Measurements from ENCODE around the gene WDR88.
"Not testable (repeated sequence)": the region's sequence is repeated elsewhere in the genome, so short reads cannot be mapped to it uniquely, and the experiment has no call there.

The WDR88 gene

DNA sequence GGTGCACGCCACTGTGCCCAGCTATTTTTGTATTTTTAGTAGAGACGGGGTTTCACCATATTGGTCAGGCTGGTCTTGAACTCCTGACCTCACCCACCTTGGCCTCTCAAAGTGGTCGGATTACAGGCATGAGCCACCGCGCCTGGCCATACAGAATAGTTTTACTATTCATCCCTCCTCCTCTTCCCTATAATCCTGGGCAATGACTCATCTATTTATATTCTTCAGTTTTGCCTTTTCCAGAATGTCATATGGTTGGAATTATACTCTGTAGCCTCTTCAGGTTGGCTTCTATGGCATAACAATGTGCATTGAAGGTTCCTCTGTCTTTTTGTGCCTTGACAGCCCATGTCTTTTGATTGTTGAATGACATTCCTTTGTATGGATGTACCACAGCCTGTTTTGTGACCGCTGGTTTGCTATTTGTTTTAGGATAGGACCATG, 40.0 kb downstream of the WDR88 start:
- no peak for DNase-seq

DNA sequence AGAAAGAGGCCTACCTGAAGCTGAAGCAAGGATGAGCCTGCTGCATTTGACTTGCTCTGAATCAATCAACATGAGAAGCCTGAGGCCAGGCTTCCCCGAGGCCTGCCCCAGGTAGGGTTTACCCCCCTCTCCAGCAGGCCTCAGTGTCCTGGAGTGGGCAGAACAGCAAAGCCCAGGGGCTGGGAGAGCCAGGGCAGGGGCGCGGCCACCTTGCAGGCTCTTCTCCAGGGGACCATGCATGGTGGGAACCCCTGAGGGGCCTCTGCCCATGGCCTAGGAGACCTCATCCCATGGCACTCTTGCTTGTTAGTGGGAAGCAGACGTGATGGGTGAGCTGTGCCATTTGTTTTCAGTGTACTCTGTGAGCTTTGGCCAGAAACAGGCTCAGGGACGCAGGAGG, 42.3 kb downstream of the WDR88 start:
- DNase-seq, result no peak

DNA sequence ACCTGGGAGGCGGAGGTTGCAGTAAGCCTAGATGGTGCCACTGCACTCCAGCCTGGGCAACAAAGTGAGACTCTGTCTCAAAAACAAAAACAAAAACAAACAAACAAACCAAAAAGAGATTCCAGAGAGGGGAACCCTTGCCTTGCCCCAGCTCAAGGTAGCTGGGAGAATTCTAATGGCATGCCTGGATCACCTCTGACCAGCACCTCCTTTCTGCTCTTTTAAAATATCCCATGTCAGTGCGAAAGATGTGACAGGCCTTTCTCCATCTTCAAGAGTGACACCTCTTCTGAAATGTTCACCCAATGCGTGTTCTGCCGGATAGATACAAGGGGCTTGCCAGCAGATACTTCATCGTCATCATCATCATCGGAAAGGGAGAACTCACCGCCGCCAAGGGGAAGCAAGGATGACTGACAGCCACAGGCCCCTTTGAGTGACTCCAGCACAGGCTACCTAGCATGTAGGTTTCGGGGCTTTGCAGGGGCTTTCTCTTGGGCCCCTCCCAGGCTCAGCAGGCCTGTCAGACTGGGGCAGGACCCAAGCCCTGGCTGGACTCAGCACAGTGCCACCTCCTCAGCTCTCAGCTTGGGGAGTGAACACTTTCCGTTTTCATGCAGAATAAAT, 43.4 kb downstream of the WDR88 start:
- DNase-seq, result no peak

DNA sequence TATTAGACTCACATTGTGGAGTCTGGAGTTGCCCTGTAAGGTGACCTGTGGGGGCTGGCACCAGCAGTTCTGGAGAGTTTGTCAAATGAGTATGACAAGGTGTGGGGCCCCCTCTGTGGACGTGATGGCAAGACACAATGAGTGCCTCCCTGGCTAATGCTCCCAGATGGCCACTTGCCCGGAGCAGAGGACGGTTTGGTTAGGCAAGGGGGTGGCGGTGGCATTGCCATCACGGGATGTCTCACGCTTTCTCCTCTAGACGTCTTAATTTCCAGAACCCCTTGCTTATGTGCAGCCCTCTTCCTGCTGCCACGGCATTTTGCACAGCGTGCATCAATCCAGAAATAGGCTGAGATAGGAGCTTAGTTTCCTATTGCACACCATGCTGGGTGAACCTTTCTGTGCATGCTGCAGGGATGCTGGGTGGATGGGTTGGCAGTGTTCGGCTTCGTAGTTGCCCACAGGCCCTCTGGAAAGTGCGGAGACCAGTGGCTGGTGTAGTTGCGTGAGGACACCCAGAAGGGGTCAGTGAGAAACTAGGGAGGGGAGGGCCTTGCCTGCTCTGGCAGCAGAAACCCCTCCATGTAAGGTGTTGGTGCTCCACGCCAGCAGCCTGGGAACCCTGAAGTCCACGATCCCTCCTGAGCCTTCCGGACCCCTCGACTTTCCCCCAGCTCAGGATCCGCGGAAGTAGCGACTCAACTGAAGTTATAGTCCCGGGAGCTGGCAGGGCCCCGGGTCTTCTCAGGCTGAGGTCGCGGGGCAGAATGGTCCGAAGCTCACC, 44.2 kb downstream of the WDR88 start:
- peak; percentile 40 for DNase-seq

DNA sequence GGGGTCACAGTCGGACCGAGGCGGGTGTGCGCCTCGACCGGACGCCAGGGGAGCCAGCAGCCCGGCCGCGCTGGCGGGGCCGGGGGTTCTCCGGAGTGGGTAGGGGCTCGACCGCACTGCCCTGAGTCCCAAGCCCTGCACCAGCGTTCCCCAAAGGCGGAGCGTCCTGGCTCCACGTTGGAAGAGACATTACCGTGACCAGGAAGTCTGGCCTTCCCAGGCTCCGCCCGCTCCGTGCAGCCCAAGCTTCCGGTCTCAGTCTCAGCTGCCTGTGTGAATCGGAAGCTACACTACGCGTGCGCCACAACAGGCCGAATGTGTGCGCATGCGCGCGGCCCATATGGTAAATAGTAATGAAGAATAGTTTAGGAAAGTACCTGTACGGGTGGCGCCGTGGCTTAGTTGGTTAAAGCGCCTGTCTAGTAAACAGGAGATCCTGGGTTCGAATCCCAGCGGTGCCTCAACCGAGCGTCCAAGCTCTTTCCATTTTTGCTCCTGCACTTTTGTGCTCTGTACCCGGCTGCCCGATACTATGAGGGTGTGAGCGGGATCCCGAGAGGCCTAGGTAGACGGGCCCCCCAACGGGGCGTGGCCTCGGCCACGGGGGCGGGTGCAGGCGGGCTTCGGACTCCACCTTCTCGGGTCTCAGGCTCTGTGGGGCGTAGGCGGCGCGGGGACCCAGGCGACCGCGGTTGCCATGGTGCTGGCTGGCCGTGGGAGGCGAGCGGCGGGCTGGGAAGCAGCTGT, 44.9 kb downstream of the WDR88 start:
- DNase-seq, result peak; percentile 95

DNA sequence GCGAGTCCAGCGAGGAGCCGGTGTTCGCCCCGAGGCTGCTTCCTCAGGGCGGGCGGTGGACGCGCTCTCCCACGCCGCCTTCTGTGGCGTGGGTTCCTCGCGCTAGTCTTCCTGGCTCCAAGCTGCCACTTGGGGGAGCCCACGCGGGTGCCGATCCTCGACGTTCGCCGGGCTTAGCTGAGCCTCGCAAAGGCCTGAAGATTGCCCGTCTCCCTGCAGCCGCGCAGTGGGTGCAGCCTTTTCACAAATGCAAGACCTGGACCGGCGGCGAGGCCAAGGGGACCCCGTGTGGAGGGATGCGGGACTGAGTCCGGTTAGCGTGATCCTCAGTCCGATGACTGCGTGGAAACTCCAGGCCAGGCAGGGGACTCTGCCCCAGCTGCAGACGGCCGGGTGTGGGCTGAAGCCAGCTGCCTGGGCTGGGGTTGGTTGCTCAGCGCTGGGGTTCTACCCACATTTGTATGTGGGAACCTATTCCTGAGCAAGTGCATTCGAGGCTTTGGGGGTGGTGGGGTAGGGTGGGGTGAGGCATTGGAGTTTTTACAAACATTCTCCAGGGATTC, 45.6 kb downstream of the WDR88 start:
- DNase-seq, result peak; percentile 86

DNA sequence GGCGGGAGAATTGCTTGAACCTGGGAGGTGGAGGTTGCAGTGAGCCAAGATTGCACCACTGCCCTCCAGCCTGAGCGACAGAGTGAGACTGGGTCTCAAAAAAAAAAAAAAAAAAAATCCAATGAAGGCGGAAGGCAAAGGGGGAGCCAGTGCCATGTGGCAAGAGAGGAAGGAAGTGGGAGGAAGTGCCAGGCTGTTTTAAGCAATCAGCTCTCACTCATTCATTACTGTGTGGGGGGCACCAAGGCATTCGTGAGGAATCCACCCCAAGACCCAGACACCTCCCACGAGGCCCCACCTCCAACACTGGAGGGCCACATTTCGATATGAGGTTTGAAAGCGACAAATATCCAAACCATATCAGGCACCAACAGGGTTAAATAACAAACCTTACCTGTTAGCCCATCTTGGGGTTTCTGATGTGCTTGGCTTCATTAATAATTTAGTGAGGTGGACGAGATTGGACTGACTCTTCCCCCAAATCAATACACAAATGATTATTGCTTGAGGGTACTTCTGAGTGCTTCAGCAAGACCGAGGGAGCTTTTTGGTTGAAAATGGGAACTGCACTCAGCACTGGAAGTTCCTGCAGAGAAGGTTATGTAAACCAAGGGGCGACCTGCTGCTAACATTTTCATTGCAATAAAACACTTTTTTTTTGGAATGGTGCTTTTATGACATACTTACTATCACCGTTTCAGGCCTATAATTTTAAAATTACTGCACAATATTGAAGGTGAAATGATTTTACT, 54.7 kb downstream of the WDR88 start:
- no peak for DNase-seq

DNA sequence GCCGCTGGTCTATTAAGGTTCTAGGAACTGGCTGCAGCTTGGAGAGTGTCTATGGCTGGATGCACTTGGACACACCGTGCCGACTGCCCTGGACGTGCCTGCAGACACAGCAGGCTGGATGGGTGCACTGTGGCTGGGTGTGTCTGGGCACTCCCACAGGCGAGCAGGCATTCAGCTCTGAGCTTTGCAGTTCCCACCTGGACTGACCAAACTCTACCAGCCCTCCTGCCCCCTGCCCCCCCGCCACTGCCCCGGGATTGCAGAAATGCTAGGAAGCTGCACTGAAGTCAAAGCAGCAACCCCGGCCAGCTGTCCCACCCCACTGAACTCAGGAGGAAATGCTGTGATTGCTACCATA, 55.2 kb downstream of the WDR88 start:
- DNase-seq, result no peak

DNA sequence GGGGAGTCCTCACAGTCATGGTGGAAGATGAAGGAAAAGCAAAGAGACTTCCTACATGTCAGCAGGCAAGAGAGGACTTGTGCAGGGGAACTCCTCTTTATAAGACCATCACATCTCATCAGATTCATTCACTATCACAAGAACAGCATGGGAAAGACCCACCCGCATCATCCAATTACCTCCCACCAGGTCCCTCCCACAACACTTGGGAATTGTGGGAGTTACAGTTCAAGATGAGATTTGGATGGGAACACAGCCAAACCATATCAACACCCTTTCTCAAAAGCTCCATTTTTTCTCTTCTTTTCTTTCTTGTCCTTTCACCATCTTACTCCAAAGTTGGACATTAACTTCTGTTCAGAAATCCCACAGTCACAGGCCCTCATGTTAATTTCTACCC, 57.5 kb downstream of the WDR88 start:
- no peak for DNase-seq

DNA sequence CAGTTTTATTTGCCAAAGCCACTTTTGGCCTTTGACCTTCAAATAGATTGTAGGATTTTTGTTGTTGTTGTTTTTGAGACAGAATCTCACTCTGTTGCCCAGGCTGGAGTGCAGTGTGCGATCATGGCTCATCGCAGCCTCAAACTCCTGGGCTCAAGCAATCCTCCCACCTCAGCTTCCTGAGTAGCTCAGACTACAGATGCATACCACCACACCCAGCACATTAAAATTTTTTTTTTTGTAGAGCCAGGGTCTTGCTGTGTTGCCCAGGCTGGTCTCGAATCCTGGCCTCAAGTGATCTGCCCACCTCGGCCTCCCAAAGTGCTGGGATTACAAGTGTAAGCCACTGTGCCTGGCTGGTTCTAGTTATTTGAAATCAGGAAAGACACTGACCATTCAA, 59.2 kb downstream of the WDR88 start:
- not testable (repeated sequence) for DNase-seq

DNA sequence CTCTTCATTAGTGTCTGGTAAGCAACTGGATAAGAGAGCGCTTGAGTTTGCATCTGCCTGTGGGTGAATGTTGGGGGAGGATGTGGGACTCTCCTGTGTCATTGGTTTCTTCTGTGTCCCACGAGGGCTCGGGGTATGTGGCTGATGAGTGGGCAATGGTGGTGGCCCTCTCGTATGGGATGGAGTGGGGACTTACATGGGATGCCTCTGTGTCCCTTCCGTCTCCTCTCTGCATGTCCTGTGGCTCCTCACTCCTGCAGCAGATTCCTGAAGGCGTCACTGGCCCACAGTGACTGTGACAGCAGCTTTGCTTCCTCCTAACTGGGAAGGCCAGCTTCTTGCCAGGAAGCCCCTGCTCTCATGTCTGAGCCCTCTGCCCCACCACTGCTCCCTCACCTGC, 59.6 kb downstream of the WDR88 start:
- DNase-seq, result no peak

DNA sequence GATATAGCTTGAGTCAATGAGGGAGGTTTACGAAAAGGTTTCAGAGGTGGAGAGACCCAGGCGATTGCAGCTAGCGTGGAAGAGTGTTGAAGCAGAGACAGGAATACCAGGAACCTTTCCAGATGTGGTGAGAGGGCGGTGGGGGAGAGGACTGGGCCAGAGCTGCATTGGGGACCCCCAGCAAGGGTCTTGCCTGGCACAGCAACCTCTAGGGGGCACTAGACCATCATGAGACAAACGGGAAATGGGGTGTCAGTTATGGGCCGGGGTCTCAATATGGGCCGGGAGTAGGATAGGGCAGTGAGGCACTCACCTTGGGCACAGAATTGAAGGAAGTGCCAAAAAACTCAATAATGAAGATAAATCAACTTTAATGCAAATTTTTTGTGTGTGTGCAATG, 60.1 kb downstream of the WDR88 start:
- DNase-seq, result no peak

DNA sequence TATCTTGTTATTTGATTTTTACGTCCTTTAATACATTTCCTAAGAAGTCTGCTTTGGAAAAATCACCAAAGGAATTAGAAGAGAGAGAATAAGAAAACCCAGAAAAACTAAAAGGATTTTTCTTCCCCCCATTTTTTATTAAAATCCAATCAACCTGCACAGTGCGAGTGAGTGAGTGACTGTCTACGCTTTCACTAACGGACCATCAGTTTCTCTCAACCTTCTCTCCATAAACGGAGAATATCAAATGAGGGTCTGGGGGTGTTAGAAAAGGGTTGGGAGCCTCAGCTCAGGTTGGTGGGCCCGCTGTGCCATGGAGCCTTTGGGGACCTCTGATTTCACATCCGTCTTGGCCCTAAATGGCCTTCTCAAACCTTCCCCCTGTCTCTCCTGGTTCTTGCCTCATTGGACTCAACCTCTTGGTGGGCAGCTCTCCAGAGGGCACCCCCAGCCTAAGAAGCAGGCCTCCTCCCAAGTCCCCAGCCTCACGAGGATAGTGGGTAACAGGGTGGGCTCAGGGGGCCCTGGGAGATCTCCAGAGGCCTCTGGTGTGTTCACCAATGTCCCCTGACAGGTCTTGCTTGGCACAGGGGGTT, 61.5 kb downstream of the WDR88 start:
- no peak for DNase-seq

DNA sequence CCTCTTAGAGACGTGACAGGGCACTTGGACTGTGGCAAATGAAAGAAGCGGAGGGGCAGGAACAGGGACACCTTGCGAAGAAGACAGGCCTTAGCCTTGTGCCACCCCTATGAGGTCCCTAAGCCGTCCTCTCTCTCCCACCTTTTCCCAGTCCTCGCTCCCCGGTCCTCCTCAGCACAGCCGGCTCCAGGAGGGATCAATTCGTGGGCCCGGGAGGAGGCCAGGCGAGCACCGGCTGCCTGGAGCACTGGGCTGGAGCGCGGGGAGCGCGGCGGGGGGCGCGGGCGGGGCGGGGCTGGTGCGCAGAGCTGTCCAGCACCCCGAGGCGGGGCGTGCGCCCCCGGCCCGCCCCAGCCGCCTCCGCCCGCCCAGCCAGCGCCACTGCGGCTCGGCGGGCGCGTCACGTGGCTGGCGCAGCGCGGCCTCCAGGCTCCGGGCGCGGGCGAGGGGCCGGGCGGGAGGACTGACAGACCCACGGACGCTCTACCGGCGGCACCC, 62.0 kb downstream of the WDR88 start, which contains the start of gene LRP3:
LRP3 (plus strand) TSS at position 466 of the 498 bp plus-strand sequence. CDS start 456 bp downstream, outside the sequence.
- no peak for DNase-seq

DNA sequence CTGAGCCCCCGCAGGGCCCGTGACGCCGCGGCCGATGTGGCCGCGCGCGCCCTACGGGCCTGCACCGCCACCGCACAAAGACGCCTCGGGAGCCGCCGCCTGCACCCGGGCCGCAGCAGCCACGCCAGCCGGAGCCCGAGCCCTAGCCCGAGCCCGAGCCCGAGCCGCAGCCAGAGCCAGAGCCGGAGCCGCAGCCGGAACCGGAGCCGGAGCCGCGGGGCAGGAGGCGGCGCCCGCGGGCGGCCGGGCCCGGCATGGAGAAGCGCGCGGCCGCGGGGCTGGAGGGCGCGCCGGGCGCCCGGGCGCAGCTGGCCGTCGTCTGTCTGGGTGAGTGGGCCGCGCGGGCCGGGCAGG, 62.6 kb downstream of the WDR88 start:
- DNase-seq, result no peak

DNA sequence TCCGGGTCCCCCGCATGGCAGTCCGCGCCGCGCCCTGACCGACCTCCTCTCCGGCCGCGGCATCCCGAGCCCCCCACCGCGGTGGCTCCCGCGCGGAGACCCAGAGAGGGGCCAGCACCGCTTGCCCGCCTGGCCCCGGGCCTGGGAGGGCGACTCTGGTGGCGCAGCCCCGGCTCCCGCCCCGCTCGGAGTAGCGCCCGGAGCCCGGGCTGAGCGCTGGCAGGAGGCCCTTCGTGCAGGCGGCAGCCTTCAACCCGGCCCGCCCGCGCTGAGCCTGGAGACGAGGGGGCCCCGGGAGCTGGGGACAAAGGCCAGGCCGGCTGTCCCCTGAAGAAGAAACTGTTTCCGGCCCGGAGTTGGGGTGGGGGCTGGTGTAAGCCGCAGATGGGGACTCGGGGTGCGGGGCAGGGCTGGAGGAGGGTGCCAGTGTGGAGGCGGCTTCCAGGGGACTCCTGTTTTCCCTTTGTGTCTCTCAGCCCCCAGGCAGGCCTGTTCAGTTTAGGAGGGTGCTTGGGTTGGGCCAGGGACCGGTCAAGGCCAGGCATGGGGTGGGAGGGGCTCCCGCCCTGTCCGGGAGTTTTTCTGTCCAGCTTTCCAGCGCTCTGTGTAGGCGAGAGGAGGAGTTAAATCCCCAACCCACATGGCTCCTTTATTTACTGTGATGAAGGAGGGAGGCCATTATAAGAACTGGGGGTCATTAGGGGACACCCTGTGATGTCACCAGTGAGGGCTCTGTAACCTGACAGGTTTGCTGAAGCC, 63.2 kb downstream of the WDR88 start:
- no peak for DNase-seq

DNA sequence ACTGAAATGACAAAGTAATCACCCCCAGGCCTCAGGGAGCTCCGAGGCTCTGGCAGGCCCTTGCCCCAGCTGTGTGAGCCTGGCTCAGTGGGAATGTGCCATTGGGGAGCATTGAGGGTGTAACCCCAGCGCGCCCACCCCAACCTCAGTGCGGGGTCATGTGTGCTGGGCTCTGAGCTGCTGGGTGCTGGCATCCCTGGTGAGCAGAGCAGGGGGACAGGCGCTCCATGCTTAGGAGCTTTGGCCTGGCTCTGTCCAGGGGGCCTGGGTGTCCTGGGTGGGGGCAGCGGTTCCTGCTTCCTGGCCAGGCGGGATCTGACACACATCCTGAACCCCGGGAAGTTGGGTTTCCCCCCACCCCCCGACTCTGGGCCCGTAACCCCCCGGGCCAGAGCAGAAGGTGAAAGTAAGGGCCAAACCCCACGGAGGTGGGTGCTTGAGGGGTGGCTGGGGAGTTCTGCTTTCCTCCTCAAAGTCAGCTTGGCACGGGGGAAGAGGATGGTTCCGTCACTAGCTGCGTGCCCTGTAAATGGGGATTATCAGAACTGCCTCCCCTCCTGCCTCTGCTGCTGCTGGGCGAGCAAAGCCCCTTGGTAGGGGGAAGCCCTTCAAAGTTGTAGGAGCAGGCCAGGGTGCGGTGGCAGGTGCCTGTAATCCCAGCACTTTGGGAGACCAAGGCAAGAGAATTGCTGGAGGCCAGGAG, 63.9 kb downstream of the WDR88 start:
- no peak for DNase-seq

DNA sequence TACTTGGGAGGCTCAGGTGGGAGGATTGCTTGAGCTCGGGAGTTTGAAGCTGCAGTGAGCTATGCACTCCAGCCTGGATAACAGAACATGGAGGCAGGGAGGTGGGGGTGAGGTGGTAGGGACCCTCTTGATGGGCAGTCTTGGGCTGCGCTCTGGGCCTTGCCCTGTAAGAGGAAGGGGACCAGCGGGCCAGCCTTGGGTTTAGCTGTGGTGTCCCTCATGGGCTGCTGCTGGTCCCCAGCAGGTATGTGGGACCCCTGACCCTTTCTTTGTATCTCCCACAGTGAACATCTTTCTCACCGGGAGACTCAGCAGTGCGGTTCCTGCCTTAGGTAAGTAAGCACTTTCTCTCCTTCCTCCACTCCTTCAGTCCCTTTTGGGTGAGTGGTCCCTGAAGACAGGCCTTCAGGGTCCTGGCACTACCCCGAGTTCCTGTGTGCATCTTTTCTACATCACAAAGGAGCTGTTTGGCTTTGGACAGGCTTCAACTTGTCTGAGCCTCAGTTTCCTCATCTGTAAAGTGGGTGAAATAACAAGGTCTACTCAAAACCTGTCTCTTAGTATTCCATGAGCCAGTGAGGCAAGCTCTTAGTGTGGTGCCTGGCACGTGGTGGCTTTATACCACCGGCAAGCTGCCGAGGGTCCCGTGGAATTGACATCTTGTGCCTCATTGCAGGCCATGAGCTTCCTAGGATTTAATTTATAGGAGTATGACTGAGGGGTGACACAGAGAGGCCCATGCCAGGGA, 64.7 kb downstream of the WDR88 start:
- DNase-seq, result no peak

DNA sequence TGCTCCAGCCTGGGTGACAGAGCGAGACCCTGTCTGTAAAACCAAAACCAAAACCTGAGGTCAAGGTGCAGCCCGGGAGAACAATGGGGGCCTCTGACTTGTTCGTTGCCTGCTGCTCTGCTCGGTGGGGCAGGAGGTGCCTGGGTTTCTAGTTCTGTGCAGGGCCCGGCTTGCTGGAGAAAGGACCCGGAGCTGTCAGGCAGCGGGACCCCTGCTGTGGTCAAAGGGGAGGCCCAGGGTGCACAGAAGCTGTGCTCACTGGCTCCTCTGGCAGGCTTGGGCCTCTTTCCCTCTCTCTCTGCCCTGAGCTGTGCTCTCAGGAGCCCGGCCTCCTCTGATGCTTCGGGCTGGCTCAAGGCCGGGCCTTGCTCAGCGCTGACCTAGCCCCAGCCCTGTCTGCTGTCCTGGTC, 65.7 kb downstream of the WDR88 start:
- DNase-seq, result no peak

DNA sequence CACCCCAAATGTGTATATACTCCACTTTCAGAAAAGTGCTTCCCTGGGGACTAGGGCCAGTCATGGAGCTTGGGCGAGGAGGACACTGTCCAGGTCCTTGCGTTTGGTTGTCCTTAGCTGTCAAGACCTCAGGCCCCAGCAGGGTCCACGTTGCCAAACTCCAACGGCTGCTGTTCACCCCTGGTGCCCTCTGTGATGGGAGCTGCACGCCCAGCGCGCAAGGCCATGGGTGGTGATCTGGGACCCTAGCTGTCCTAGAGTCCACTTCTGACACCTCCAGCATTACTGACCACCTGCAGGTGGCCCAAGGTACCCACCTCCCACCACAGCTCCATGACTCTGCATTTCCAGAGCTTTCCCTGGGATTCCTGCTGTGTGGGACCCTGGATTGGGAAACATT, 66.3 kb downstream of the WDR88 start:
- no peak for DNase-seq

Data from CD4-positive, alpha-beta T cell treated with Interleukin-6 for 4 hours (primary cell).